Kidney (tissue), 14 donors: Measurements from ENCODE around the gene ZNF639. TPM values are rescaled to one million over a fixed set of nuclear protein-coding genes. Genes with fewer than 3 reads are reported as not detected.

Experiments used
- DNase-seq, 5 donors: peaks; one replicate each; pipeline ENCODE4 v3.0.0-alpha.2; 2013 to 2020
- FAIRE-seq: peaks from 2 replicates; lab custom pipeline; 2012; peaks lifted over from hg19 to GRCh38; lab: Jason Lieb, UNC
- H3K27ac ChIP-seq, 2 donors: one replicate each; pipeline ENCODE4 v1.7.0; 2013; ENCODE audit warnings: low read depth in 2 of 2, low read length in 2 of 2, inconsistent platforms in 1 of 2
- H3K27me3 ChIP-seq: one replicate; pipeline ENCODE4 v1.7.1; 2013; ENCODE audit warnings: low read length, inconsistent platforms; ENCODE audit not compliant: control insufficient read depth, insufficient read depth
- H3K36me3 ChIP-seq, 3 donors: one replicate each; pipeline versions ENCODE4 v1.7.0 to v1.7.1; 2013; ENCODE audit warnings: low read length in 3 of 3, control low read depth in 1 of 3, inconsistent platforms in 1 of 3; ENCODE audit not compliant: insufficient read depth in 3 of 3, control insufficient read depth in 2 of 3
- H3K4me1 ChIP-seq, 3 donors: one replicate each; pipeline versions ENCODE4 v1.7.0 to v1.7.1; 2013; ENCODE audit warnings: low read length in 3 of 3, inconsistent platforms in 1 of 3, low read depth in 1 of 3; ENCODE audit not compliant: control insufficient read depth in 2 of 3, insufficient read depth in 2 of 3
- H3K4me3 ChIP-seq, 3 donors: one replicate each; pipeline versions ENCODE4 v1.7.0 to v1.8.1; 2013; ENCODE audit warnings: low read length in 3 of 3, control low read depth in 1 of 3, inconsistent platforms in 1 of 3
- H3K9ac ChIP-seq, 3 donors: one replicate each; pipeline versions ENCODE4 v1.7.0 to v1.7.1; 2013; ENCODE audit warnings: low read length in 3 of 3, control low read depth in 1 of 3, inconsistent platforms in 1 of 3
- H3K9me3 ChIP-seq, 3 donors: one replicate each; pipeline versions ENCODE4 v1.7.0 to v1.7.1; 2013; ENCODE audit warnings: low read length in 3 of 3, control low read depth in 1 of 3, inconsistent platforms in 1 of 3; ENCODE audit not compliant: control insufficient read depth in 2 of 3, insufficient read depth in 1 of 3
- intact Hi-C: fragments of 100-400 bp; cut with DNase I; formaldehyde crosslinking; loops from one replicate; pipeline ENCODE4 v1.11.1; 2022
- polyA plus RNA-seq: library from polyadenylated mRNA; stranded (reverse); fragments of 350-450 nt; fragmentation: Illumina TruSeq; extraction: RNeasy Lipid Tissue Mini Kit (QIAGEN cat#74804); gene quantifications from one replicate; pipeline ENCODE4 v1.2.3, GENCODE V29; 2014; ENCODE audit warnings: low read depth, low replicate concordance; ENCODE audit not compliant: insufficient read depth
- total RNA-seq: library from RNA; stranded (reverse); fragmentation: NEBNext Ultra II Directional; extraction: Animal tissue kit (Norgen Biotek cat#: 25700); gene quantifications from one replicate; pipeline ENCODE4 v1.2.1, GENCODE V29; 2021
- TF ChIP-seq, protein P1 (sequence below): IDR thresholded peaks from 3 replicates; pipeline ENCODE4 v1.5.1; 2012; ENCODE audit warnings: mild to moderate bottlenecking, moderate library complexity, borderline replicate concordance; ENCODE audit not compliant: insufficient read depth; ENCODE audit errors: extremely low read depth
- donor health status: control.
- donor health status: control.
- donor health status: control.
- donor health status: control.
- donor health status: control.
- donor health status: DM: yes; HTN: yes; CAD: no.
- donor health status: Normal renal cell carcinoma (clear cell type).

ZNF639 gene
- total and polyA plus RNA-seq, 2 donors from 2014 or later: 17.9 to 35.6 TPM

- Histone ChIP-seq H3K9me3 (no peaks in the 10 kb centered on the region), H3K9ac (no peak overlapping the region), H3K27me3 (no peaks in the 10 kb centered on the region), H3K4me3 (no peak overlapping the region), H3K27ac (no peak overlapping the region), H3K4me1 (no peaks in the 10 kb centered on the region), H3K36me3 (no peaks in the 10 kb centered on the region)
- DNase-seq (peak in 2 of 5 donors; percentile 55 to 59), FAIRE-seq (no peak)
- intact Hi-C loops: no loop called here
- TF ChIP-seq, protein P1, sequence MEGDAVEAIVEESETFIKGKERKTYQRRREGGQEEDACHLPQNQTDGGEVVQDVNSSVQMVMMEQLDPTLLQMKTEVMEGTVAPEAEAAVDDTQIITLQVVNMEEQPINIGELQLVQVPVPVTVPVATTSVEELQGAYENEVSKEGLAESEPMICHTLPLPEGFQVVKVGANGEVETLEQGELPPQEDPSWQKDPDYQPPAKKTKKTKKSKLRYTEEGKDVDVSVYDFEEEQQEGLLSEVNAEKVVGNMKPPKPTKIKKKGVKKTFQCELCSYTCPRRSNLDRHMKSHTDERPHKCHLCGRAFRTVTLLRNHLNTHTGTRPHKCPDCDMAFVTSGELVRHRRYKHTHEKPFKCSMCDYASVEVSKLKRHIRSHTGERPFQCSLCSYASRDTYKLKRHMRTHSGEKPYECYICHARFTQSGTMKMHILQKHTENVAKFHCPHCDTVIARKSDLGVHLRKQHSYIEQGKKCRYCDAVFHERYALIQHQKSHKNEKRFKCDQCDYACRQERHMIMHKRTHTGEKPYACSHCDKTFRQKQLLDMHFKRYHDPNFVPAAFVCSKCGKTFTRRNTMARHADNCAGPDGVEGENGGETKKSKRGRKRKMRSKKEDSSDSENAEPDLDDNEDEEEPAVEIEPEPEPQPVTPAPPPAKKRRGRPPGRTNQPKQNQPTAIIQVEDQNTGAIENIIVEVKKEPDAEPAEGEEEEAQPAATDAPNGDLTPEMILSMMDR: no peak
Observed at GRCh38 chr3:179292450-179292849, 30.4 kb upstream of the ZNF639 start.

DNA sequence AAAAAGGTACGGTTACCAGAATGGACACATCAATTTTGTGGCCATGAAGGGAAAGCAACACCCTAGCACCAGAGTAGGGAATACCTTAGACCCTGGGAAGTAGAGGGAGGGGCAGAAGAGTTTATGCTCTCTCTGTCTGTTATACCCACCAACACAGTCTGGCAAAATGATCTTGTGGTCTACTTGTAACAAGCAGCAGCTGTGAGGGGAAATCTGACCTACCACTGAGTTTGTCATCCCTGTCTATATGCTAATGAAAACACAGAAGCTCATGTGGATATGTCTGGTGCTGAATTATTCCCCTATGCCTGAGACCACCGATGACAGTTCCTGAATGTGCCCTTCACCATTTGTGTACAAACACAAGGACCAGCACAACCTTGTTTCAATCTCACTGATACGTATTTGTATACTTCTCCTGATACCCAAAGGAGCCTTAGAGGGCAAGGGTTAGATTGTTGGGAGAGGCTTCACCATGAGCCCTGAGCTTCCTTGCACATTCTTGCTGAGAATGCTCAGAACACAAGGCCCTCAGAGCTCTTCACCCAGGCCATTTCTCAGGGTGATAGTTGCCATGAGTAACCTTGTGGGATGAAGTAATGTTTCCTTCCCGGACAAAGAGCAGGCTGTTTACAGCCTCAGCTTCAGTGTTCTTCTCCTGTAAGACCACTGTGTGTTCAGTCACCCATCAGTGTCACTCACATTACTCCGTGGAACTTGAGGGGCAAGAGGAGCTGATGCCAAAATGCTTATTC lies 24.7 kb upstream of the ZNF639 start:
- Histone ChIP-seq H3K27me3 (no peaks in the 10 kb centered on the region), H3K9me3 (peaks cover 0 to 9% (median 0%) of the 10 kb centered on the region in 3 donors), H3K36me3 (no peaks in the 10 kb centered on the region), H3K27ac (no peak overlapping the region), H3K4me1 (no peaks in the 10 kb centered on the region), H3K4me3 (no peak overlapping the region), H3K9ac (no peak overlapping the region)
- intact Hi-C loops: no loop called here
- FAIRE-seq: no peak
- no peak for DNase-seq
- TF ChIP-seq, protein P1: no peak

DNA sequence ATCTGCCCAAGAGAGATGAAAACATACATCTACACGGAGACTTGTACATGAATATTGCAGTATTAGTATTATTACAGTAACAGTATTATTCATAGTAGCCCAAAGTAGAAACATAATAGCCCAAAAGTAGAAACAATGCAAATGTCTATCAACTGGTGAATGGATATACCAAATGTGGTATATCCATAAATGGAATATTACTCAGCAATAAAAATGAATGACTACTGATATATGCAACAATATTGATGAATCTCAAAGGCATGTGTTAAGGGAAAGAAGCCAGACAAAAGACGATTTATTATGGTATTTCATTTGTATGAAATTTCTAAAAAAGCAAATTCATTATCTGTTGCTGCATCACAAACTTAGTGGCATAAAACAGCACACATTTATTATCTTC lies 23.5 kb upstream of the ZNF639 start:
- no peaks in the 10 kb centered on the region for H3K4me1 ChIP-seq
- no peak overlapping the region for H3K9ac ChIP-seq
- no peak for DNase-seq
- TF ChIP-seq, protein P1: no peak
- no peak overlapping the region for H3K27ac ChIP-seq
- no peak for FAIRE-seq
- H3K9me3 ChIP-seq: peaks cover 0 to 9% (median 0%) of the 10 kb centered on the region in 3 donors
- intact Hi-C loops: no loop called here
- no peaks in the 10 kb centered on the region for H3K27me3 ChIP-seq
- H3K36me3 ChIP-seq: no peaks in the 10 kb centered on the region
- no peak overlapping the region for H3K4me3 ChIP-seq
